NCI-H446 treated with DMSO at 0.1 percent for 48 hours (cell line): ENCODE data around the gene FURIN.
"Not testable (repeated sequence)": the region's sequence is repeated elsewhere in the genome, so short reads cannot be mapped to it uniquely, and the experiment has no call there.

Experiments used
- DNase-seq: peaks from one replicate; lab custom pipeline; 2025; lab: John Stamatoyannopoulos, UW

FURIN gene

DNA sequence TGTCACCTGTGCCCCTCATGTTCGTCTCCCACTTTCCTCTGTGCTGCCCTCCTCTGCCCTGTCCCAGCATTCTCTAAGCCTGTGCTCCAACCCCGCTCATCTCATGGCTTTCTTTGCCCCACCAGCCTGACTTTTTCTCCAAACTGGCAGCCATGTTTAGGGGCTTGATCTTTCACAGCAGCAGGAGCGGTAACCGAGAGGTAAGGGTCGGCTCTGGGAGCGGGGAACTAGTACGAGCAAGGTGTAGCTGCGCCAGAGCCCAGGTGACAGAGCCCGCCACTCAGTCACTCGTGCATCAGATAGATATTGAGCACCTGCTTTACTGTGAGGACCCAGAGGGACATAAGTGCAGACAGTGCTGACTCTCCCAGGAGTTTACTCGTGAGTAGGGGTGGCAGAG, 48.1 kb downstream of the FURIN start:
- no peak for DNase-seq

DNA sequence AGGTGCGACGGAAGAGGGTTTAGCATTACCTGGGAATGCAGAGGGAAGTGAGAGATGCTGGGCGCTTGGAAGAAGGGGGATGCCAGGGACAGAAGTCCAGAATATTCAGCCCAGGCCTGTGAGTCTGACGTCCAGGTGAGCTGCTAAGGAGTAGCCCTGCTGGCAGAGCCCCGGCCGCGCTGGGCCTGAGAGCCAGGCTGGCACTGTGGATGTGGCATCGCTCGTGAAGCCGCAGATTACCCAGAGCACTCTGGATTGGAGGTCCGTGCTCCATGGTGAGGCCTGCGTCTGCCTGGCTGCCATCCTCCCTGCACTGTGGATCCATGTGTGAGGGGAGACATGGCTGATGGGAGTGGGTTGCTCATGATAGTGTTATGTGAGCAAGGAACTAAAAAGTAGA, 49.2 kb downstream of the FURIN start:
- DNase-seq = no peak

DNA sequence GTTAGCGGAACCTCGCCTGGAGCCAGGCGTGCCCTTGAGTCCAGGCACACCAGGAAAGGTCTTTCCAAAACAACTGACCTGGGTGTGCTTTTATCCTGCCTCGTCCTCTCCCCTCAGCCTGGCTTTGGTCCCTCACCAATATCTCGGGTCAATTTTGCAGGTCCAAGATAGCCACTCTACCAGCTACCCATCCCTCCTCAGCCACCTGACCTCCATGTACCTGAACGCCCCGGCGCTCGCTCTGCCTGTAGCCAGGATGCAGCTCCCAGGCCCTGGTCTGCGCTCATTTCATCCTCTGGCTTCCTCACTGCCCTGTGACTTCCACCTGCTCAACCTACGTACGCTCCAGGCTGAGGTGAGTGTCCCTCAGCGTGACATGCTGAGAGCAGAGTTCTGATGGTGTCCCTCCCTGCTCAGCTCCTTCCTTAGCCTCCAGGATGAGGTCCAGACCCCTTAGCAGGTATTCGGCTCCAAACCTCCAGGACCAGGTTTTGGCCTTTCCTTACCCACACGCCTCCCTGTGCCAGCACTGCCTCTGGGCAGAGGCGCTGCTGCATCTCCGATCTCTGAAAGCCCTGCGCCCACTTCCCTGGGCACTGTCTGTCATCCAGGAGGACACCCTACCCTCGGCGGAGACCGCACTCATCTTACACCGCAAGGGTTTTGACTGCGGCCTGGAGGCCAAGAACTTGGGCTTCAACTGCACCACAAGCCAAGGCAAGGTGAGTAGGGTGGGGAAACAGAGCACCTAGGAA, 49.8 kb downstream of the FURIN start:
- DNase-seq = no peak

DNA sequence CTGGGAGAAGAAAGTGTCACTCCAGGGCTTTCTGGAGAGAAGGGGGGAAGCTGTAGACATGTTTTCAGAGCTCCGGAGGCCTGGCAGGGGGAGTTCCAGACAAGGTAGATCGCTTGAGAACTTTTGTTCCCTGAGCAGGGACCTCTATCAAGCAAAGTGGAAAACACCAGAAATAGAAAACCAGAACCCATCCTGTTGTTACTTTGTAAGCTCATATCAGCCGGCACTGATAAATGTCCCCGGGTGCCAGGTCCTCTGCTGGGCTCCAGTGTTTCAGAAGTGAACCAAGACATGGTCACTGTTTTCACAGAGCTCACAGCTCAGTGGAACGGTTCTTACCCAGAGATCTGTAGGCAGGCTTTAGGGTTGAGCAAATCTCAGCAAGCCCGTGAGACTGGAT, 50.4 kb downstream of the FURIN start:
- DNase-seq = no peak

DNA sequence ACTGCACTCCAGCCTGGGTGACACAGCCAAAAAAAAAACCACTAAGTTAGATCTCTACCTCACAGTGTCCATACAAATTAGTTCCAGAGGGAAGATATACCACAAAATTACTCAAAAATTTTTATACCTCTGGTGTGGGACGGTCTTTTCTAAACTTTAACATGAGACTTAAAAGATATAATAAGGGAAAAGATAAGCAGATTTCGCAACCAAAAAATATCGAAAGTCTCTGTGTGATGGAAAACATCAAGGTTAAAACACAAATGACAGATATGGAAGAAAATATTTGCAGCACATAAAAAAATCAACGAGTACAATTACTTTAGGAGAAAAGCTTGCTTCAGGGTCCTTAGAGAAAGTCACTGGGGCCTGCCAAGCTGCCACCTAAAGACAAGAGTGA, 53.5 kb downstream of the FURIN start:
- DNase-seq = no peak

DNA sequence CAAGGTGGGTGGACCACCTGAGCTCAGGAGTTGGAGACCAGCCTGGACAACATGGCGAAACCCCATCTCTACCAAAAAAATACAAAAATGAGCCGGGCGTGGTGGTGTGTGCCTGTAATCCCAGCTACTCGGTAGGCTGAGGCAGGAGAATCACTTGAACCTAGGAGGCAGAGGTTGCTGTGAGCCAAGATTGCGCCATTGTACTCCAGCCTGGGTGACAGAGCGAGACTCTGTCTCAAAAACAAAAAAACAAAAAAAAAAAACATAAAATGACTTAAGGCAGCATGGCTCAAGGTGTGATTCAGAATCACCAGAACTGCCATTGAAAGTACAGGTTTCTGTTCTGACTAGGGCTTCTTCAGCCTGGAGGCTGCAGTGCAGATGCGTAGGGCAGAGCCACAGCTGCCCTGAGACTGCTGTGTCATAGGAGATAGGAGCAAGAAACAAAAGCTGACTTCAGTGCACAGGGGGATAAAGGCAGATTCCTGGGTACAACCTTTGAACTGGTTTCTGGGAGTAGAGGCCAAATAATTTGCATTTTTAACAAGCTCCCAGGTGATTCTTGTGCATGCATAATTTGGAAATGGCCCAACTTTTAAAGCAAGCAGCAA, 54.4 kb downstream of the FURIN start:
- DNase-seq = not testable (repeated sequence)

DNA sequence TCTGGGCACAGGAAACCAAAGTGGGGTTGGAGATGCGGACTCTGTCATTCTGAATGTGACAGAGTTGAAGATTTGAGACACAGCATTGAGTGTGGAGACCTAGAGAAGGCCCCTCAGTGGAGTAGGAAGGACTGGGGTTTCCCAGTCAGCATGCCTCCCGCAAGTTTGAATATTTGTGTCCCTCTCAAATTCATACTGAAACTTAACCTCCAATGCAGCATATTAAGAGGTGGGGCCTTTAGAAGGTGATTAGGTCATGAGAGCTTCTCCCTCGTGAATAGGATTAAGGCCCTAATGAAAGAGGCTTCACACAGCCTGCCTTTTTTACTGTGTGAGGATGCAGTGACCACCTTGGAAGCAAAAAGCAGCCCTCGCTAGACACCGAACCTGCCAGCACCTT, 56.0 kb downstream of the FURIN start:
- no peak for DNase-seq

DNA sequence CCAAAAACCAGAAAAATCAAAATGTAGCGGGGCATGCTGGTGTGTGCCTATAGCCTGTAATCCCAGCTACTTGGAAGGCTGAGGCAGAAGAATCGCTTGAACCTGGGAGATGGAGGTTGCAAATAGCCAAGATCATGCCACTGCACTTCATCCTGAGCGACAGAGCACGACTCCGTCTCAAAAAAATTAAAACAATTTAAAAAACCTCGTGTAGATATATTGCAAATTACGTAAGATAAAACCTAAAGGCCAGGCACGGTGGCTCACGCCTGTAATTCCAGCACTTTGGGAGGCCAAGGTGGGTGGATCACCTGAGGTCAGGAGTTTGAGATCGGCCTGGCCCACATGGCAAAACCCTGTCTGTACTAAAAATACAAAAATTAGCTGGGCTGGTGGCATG, 58.4 kb downstream of the FURIN start:
- DNase-seq = not testable (repeated sequence)

DNA sequence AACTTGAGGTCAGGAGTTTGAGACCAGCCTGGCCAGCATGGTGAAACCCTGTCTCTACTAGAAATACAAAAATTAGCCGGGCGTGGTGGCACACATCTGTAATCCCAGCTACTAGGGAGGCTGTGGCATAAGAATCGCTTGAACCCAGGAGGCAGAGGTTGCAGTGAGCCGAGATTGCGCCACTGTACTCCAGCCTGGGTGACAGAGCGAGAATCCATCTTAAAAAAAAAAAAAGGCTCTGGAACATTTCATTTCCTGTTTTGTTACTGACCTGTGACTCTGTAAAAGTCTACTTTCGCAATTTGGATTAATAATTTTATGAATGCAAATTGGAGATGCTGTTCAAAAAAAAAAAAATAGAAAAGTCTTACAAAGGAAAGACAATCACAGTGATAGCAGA, 59.7 kb downstream of the FURIN start:
- not testable (repeated sequence) for DNase-seq

DNA sequence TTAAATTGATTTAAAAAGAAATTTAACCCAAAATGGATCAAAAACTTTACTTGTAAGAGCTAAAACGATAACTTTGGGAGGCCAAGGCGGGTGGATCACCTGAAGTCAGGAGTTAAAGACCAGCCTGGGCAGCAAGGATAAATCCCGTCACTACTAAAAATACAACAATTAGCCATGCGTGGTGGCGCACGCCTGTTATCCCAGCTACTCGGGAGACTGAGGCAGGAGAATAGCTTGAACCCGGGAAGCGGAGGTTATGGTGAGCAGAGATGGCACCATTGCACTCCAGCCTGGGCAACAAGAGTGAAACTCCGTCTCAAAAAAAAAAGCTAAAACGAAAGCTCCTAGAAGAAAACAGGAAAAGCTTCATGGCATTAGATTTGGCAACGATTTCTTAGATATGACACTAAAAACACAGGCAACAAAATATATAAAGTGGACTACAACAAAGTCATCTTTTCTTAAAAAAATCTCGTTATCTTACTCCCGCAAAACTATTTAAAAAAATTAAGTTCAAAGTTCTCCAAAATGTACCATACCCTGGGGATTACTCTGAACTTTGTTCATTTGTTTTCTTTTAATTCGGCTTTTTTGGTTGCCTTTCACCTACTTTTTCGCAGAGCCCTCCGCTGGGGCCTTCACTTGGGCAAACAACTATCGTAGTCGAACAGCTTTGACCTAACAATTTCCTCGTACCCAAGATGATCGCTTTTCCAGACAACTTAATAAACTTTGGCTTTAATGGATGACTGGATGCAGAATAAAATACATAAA, 61.0 kb downstream of the FURIN start:
- DNase-seq = no peak

DNA sequence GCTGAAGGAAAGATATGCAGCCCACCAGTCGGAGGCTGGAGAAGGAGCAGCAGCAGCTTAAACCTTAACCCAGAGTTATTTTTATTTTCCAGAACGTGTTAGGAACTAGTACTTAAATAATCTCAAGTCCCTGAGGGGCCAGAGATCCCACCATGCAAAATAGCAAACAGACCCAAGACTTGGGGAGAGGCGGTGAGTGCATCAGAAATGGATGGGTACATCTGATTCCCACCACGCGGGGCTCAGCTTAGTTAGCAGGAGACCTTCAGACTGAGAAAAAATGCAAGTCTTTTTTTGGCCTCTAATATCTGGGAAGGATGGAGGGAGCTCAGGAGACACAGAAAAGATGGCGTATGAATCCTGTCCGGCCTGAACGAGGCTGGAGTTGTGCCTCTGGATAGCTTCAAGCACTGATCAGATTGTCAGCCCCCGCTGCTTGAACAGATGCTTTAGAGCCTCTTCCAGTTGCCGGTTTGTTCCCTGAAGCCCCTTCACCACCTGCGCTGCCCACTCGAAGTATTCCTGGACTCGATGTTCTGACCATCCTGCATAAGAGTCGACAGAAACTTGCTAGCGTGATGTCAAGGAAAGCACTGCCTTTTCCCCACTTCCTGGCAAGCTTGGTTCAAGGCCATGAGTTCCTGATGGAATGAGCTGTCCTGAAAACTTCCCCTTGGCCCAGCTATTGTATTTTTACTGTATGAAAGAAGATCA, 62.6 kb downstream of the FURIN start:
- no peak for DNase-seq

DNA sequence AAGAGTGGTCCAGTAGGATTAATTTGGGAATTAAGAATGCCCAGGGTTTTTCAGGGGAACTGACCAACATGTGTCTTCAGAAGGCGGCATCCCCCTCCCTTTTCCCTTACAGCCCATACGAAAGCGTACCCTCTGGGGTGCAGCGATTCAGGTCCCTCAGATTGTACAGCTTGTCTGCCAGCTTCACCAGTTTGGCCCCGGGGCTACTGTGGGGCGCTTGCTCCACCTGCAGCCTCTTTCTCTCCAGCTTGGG, 63.1 kb downstream of the FURIN start:
- DNase-seq = no peak

DNA sequence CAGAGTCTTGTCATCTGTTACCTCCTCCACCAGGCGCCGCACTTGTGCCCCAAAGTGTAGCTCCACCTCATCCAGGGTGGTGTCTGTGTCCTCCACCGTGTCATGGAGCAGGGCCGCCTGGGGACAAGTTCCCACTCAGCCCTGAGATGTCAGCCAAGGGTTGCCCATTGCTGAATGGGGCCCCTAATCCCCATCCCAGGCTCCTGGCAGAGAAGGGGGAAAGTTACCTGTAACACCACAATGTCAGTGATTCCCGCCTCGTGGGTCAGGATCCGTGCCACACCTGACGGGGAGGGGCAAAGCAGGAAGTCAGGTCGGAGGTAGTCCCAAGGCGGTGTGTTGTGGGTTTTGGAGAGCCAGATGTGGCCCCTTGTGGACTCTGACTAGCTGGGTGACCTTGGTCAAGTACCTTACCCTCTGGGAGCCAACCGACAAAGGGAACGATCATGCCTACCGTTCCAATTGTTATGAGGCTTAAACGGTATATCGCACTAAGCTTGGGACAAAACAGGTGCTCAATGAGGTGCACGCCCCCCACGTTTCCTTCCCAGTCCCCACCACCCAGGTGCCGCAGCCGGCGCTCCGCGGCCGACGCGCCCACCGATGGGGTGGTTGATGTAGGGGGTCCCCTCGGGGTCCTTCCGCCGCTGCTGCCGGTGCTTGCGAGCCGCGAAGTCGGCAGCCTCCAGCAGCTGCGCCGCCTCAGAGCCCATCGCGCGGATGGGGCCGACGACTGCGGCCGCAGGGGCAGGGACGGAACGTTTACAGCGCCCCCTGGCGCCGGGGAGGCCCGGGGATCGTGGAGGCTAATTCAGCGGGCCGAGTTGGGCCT, 63.7 kb downstream of the FURIN start, which contains the start of gene HDDC3:
Gene HDDC3, minus strand, starts transcription at position 722 of the 832 bp plus-strand sequence. Its CDS starts 9 bp downstream, at position 713.
- DNase-seq = peak; percentile 38

DNA sequence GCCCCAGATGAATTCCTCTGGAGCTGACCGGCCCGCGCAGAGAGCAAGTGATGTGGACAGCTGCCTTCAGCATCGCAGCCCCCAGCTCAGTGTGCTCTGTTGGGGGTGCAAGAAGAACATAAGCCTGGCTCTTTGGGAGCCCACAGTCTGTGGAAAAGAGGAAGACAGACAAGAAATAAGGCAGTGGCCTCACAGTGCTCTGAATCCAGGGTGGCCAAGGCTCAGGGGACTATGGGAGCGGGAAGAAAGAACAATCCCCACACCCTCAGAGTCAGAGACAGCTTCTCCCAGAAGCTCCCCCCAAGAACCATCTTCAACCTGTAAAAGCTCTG, 64.2 kb downstream of the FURIN start:
- DNase-seq = no peak
